ENCODE data around the gene DDX27.

DNA sequence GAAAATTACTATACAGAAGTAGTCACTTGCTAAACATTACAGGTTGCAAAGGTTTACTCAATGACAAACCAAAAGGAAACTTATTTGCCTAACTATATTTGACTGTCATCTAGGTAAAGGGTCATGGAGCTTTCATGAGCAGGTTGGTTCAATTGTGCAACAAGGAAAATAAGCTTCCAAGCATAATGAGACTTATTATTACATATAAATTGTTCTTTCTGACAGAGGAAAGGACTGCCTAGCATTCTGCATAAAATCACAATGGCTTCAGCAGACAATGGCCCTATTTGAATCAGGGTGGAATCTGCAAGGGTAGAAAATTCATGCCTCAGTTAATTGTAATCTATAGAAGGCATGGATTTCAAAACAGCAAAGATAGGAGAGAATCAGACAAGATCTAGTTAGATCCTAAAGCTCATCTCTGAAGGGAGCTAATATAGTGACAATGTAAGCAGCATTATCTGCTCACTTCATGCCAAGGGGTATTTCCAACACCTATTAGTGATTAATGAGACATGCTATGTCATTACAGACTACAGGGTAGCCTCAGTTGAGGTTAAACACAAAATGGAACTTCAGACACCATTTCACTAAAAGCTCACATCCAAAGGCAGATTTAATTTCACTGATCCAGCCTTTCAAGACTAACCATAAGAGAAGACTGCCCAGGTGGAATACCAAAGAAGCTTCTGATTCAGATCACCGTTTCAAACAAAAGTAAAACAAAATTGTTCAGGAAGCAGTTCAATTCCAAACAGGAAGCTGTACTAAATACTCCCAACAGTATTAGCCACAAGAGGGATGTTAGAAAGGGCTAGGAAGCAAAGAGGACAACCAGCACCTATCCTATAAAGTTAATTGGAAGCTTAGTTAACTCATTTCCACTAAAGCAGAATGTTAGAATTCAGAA is 39.6 kb upstream of the DDX27 start:
- TF ChIP-seq, protein P1, sequence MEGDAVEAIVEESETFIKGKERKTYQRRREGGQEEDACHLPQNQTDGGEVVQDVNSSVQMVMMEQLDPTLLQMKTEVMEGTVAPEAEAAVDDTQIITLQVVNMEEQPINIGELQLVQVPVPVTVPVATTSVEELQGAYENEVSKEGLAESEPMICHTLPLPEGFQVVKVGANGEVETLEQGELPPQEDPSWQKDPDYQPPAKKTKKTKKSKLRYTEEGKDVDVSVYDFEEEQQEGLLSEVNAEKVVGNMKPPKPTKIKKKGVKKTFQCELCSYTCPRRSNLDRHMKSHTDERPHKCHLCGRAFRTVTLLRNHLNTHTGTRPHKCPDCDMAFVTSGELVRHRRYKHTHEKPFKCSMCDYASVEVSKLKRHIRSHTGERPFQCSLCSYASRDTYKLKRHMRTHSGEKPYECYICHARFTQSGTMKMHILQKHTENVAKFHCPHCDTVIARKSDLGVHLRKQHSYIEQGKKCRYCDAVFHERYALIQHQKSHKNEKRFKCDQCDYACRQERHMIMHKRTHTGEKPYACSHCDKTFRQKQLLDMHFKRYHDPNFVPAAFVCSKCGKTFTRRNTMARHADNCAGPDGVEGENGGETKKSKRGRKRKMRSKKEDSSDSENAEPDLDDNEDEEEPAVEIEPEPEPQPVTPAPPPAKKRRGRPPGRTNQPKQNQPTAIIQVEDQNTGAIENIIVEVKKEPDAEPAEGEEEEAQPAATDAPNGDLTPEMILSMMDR (conservative IDR thresholded peaks at IDR 0.05 in 1 of 2, IDR thresholded peaks at IDR 0.05 in 1 of 2; ENCODE audit: extremely low read depth in 1 of 2, insufficient read depth in 1 of 2, low read depth in 1 of 2, low read length in 2 of 2), result no peak
- no peak for TF ChIP-seq EZH2 (IDR thresholded peaks at IDR 0.05; ENCODE audit: borderline replicate concordance, low read length)

Measured in mammary epithelial cell (primary cell).